Choroid plexus epithelial cell (primary cell): Measurements from ENCODE around the gene EXOC4.

Experiments used
- DNase-seq: peaks from one replicate; pipeline ENCODE4 v3.0.0-alpha.2; 2010; ENCODE audit warnings: low read depth
- H3K4me3 ChIP-seq: 2 replicates; pipeline ENCODE4 v1.5.1; 2011; ENCODE audit warnings: low read depth, mild to moderate bottlenecking, control low read depth, low read length, moderate library complexity
- CTCF ChIP-seq: conservative IDR thresholded peaks from 2 replicates; pipeline ENCODE4 v1.5.1; 2011; ENCODE audit warnings: low read depth, mild to moderate bottlenecking, control low read depth, inconsistent platforms, low read length, moderate library complexity

EXOC4 gene

GRCh38 chr7:133718131-133718530 lies 465.3 kb downstream of the EXOC4 start:
- H3K4me3 ChIP-seq: no peak overlapping the region
- no peak for TF ChIP-seq CTCF
- no peak for DNase-seq

DNA sequence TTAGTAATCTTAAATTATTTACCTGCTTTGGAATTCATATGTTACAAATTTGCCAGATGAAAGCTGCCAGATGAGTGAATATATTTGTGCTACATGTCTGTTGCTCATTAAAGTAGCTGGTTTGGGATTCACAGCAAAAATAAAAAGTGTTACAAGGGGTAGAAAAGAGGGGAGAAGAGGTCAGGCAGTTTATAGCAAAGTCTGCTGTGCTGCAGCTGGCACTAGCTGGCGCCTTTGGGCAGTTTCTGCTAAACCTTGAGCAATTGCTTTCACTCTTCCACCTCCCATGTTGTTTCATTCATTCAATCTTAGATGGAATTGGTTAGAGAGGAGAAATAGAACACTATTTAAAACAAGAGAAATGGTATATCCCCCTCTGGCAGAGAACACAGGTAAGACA lies 470.2 kb downstream of the EXOC4 start:
- DNase-seq: no peak
- no peak overlapping the region for H3K4me3 ChIP-seq
- no peak for TF ChIP-seq CTCF

- DNase-seq: no peak
- TF ChIP-seq CTCF: no peak
- H3K4me3 ChIP-seq: no peak overlapping the region
Measured at GRCh38 chr7:133724148-133724547, 471.3 kb downstream of the EXOC4 start.

- H3K4me3 ChIP-seq: no peak overlapping the region
- no peak for DNase-seq
- no peak for TF ChIP-seq CTCF
Measured at GRCh38 chr7:133724694-133725093, 471.8 kb downstream of the EXOC4 start.

GRCh38 chr7:133727476-133728214 lies 474.8 kb downstream of the EXOC4 start:
- no peak for TF ChIP-seq CTCF
- H3K4me3 ChIP-seq: no peak overlapping the region
- DNase-seq: no peak

DNA sequence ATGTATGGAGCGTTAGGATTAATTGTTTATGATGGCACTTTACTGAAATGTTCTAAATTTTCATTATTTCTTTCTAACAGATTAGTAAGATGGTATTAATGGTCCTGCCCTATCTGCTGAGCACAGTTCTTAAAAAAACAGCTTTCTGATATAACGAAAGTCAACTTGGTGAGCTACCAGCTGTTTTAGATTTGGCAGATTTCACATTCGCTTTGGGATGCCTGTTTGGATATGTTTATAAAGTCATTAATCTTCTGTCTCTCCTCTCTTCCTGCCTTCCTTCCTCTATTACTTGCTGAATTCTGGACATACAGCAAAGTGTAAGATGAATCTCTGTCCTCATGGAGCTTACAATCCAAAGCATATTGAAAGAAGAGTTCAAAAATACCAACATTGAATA lies 477.5 kb downstream of the EXOC4 start:
- H3K4me3 ChIP-seq: no peak overlapping the region
- DNase-seq: no peak
- TF ChIP-seq CTCF: no peak

GRCh38 chr7:133733401-133733800 lies 480.5 kb downstream of the EXOC4 start:
- no peak overlapping the region for H3K4me3 ChIP-seq
- DNase-seq: no peak
- no peak for TF ChIP-seq CTCF
